ENCODE measurements around the gene ARSG. TPM values are rescaled to one million over a fixed set of nuclear protein-coding genes. Genes with fewer than 3 reads are reported as not detected.

Gene ARSG
- polyA plus RNA-seq, 1 donor (not counting 4 experiments of a cell fraction or from before 2014, with no cell fraction given): 0.41 TPM

- DNase-seq (ENCODE audit: low read depth, low spot score): no peak
- no peak overlapping the region for H3K27ac ChIP-seq (ENCODE audit: control insufficient read depth, insufficient read depth, low read length)
- no peaks in the 10 kb centered on the region for H3K4me1 ChIP-seq (ENCODE audit: control insufficient read depth, extremely low read depth, insufficient read depth, low read length)
- H3K9me1 ChIP-seq (ENCODE audit: control insufficient read depth, extremely low read depth, insufficient read depth, low read length): no peaks in the 10 kb centered on the region
- H3K9me3 ChIP-seq (ENCODE audit: control insufficient read depth, low read depth, low read length): no peaks in the 10 kb centered on the region
- no peaks in the 10 kb centered on the region for H3K79me2 ChIP-seq (ENCODE audit: control insufficient read depth, insufficient read depth, low read length)
- no peak overlapping the region for H3K4me2 ChIP-seq (ENCODE audit: control insufficient read depth, extremely low read depth, insufficient read depth, low read depth, low read length)
- no peak overlapping the region for H2AFZ ChIP-seq (ENCODE audit: control insufficient read depth, low read length)
- no peak overlapping the region for H3K4me3 ChIP-seq (ENCODE audit: control insufficient read depth in 2 of 3, extremely low read depth in 1 of 3, insufficient read depth in 2 of 3, low read depth in 1 of 3, low read length in 3 of 3)
- no peaks in the 10 kb centered on the region for H3K27me3 ChIP-seq (ENCODE audit: control insufficient read depth, extremely low read depth, insufficient read depth, low read length)
- no peaks in the 10 kb centered on the region for H4K20me1 ChIP-seq (ENCODE audit: control insufficient read depth, extremely low read depth, insufficient read depth, low read length)
- dilution Hi-C loops (cut with MboI; ENCODE audit: extremely low pct_ligation_motif_present, low sequenced_read_pairs): no loop called here
- no peaks in the 10 kb centered on the region for H3K36me3 ChIP-seq (ENCODE audit: control insufficient read depth in 2 of 2, extremely low read depth in 1 of 2, insufficient read depth in 2 of 2, low read length in 2 of 2)
- H3K9ac ChIP-seq (ENCODE audit: control insufficient read depth, extremely low read depth, insufficient read depth, low read length): no peak overlapping the region
- no peak for TF ChIP-seq CTCF (optimal IDR thresholded peaks at IDR 0.05 in 1 of 3, IDR thresholded peaks at IDR 0.05 in 1 of 3, conservative IDR thresholded peaks at IDR 0.05 in 1 of 3; ENCODE audit: extremely low read depth in 1 of 3, insufficient read depth in 2 of 3, low read length in 3 of 3)
- no peak for TF ChIP-seq EZH2 (IDR thresholded peaks at IDR 0.05; ENCODE audit: low read length)
- FAIRE-seq: no peak
Measured at GRCh38 chr17:68365469-68365868, 74.2 kb downstream of the ARSG start.

DNA sequence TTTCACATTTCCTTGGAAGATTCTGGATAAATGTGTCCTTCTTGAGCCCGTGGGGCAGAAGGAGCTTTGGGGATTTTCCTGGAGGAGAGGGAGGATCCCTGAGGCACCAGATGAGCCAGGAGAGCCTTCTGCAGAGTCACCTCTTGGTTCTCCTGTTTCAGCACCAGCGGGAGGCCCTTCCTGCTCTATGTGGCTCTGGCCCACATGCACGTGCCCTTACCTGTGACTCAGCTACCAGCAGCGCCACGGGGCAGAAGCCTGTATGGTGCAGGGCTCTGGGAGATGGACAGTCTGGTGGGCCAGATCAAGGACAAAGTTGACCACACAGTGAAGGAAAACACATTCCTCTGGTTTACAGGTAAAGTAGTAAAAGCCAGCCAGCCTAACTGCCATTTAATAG, 77.1 kb downstream of the ARSG start:
- dilution Hi-C loops (cut with MboI; ENCODE audit: extremely low pct_ligation_motif_present, low sequenced_read_pairs): no loop called here
- no peak overlapping the region for H3K9ac ChIP-seq (ENCODE audit: control insufficient read depth, extremely low read depth, insufficient read depth, low read length)
- DNase-seq (ENCODE audit: low read depth, low spot score) (no peak), FAIRE-seq (no peak)
- H3K4me3 ChIP-seq (ENCODE audit: control insufficient read depth in 2 of 3, extremely low read depth in 1 of 3, insufficient read depth in 2 of 3, low read depth in 1 of 3, low read length in 3 of 3): no peak overlapping the region
- TF ChIP-seq EZH2 (IDR thresholded peaks at IDR 0.05; ENCODE audit: low read length) (no peak), CTCF (optimal IDR thresholded peaks at IDR 0.05 in 1 of 3, IDR thresholded peaks at IDR 0.05 in 1 of 3, conservative IDR thresholded peaks at IDR 0.05 in 1 of 3; ENCODE audit: extremely low read depth in 1 of 3, insufficient read depth in 2 of 3, low read length in 3 of 3) (no peak)
- H3K79me2 ChIP-seq (ENCODE audit: control insufficient read depth, insufficient read depth, low read length): no peaks in the 10 kb centered on the region
- no peak overlapping the region for H3K4me2 ChIP-seq (ENCODE audit: control insufficient read depth, extremely low read depth, insufficient read depth, low read depth, low read length)
- no peak overlapping the region for H3K27ac ChIP-seq (ENCODE audit: control insufficient read depth, insufficient read depth, low read length)
- no peaks in the 10 kb centered on the region for H3K27me3 ChIP-seq (ENCODE audit: control insufficient read depth, extremely low read depth, insufficient read depth, low read length)
- no peaks in the 10 kb centered on the region for H3K9me1 ChIP-seq (ENCODE audit: control insufficient read depth, extremely low read depth, insufficient read depth, low read length)
- H3K36me3 ChIP-seq (ENCODE audit: control insufficient read depth in 2 of 2, extremely low read depth in 1 of 2, insufficient read depth in 2 of 2, low read length in 2 of 2): no peaks in the 10 kb centered on the region
- no peak overlapping the region for H2AFZ ChIP-seq (ENCODE audit: control insufficient read depth, low read length)
- H3K9me3 ChIP-seq (ENCODE audit: control insufficient read depth, low read depth, low read length): no peaks in the 10 kb centered on the region
- no peaks in the 10 kb centered on the region for H4K20me1 ChIP-seq (ENCODE audit: control insufficient read depth, extremely low read depth, insufficient read depth, low read length)
- no peaks in the 10 kb centered on the region for H3K4me1 ChIP-seq (ENCODE audit: control insufficient read depth, extremely low read depth, insufficient read depth, low read length)
